NCI-H146 treated with DMSO at 0.1 percent for 48 hours (cell line): ENCODE data around the gene MALRD1.
"Not testable (repeated sequence)": the region's sequence is repeated elsewhere in the genome, so short reads cannot be mapped to it uniquely, and the experiment has no call there.

Experiments
- DNase-seq: peaks from one replicate; lab custom pipeline; 2025; ENCODE audit not compliant: unreplicated experiment; lab: John Stamatoyannopoulos, UW

Gene MALRD1

GRCh38 chr10:19483421-19483820 is 434.8 kb downstream of the MALRD1 start:
- no peak for DNase-seq

- peak; percentile 32 for DNase-seq
Measured at GRCh38 chr10:19488592-19489280, 440.1 kb downstream of the MALRD1 start.

GRCh38 chr10:19491166-19491565 is 442.6 kb downstream of the MALRD1 start:
- no peak for DNase-seq

- no peak for DNase-seq
Measured at GRCh38 chr10:19493917-19494316, 445.3 kb downstream of the MALRD1 start.

GRCh38 chr10:19497026-19497425 is 448.4 kb downstream of the MALRD1 start:
- DNase-seq: no peak

GRCh38 chr10:19498393-19499290 is 450.0 kb downstream of the MALRD1 start:
- no peak for DNase-seq

- no peak for DNase-seq
Measured at GRCh38 chr10:19499291-19499770, 450.7 kb downstream of the MALRD1 start.

- DNase-seq: no peak
Measured at GRCh38 chr10:19500959-19501358, 452.4 kb downstream of the MALRD1 start.

GRCh38 chr10:19505320-19506312 is 457.0 kb downstream of the MALRD1 start:
- DNase-seq: no peak

GRCh38 chr10:19510005-19510732 is 461.6 kb downstream of the MALRD1 start:
- not testable (repeated sequence) for DNase-seq

GRCh38 chr10:19518109-19518508 is 469.5 kb downstream of the MALRD1 start:
- DNase-seq: no peak

GRCh38 chr10:19518632-19519031 is 470.0 kb downstream of the MALRD1 start:
- no peak for DNase-seq

GRCh38 chr10:19531324-19531723 is 482.7 kb downstream of the MALRD1 start:
- DNase-seq: no peak

GRCh38 chr10:19532411-19532810 is 483.8 kb downstream of the MALRD1 start:
- DNase-seq: no peak

GRCh38 chr10:19541299-19541698 is 492.7 kb downstream of the MALRD1 start:
- DNase-seq: no peak

GRCh38 chr10:19546224-19546623 is 497.6 kb downstream of the MALRD1 start:
- no peak for DNase-seq

- no peak for DNase-seq
Measured at GRCh38 chr10:19549503-19549902, 500.9 kb downstream of the MALRD1 start.

- no peak for DNase-seq
Measured at GRCh38 chr10:19556666-19557065, 508.1 kb downstream of the MALRD1 start.

- DNase-seq: no peak
Measured at GRCh38 chr10:19561181-19561580, 512.6 kb downstream of the MALRD1 start.
